HCT116 (cell line): ENCODE data around the gene C20orf141. TPM values are rescaled to one million over a fixed set of nuclear protein-coding genes. Genes with fewer than 3 reads are reported as not detected.

ENCODE experiments used
- ATAC-seq: fragments of 200-7000 bp; cut with Tn5 transposase; 2 replicates; pipeline ENCODE4 v1.9.1; 2020; ENCODE audit warnings: mild to moderate bottlenecking, moderate library complexity
- BruUV-seq: library from RNA; stranded (reverse); fragments of 400-500 nt; replicated peaks from 2 replicates; lab custom pipeline; 2021; lab: Mats Ljungman, UMichigan
- CTCF ChIA-PET: fragments of 300-600 bp; sonication (Branson Sonifier 250); formaldehyde crosslinking; loops from one replicate; lab custom pipeline; 2021; ENCODE audit warnings: antibody characterized with exemption; lab: Charles Lee
- POLR2A ChIA-PET: fragments of 300-600, 350-600 bp; sonication (Branson Sonifier 250); formaldehyde crosslinking; loops from one replicate; lab custom pipeline; 2021; ENCODE audit warnings: antibody characterized with exemption; lab: Charles Lee
- RAD21 ChIA-PET, 2 experiments: fragments of 300-600 bp; sonication (Branson Sonifier 250); formaldehyde crosslinking; loops; one replicate each; lab custom pipeline; 2023; ENCODE audit warnings: low total read pairs in 2 of 2; ENCODE audit not compliant: uncharacterized antibody in 2 of 2, unreplicated experiment in 2 of 2, low non-redundant PET in 1 of 2; lab: Charles Lee
- DNase-seq: peaks from one replicate; pipeline ENCODE4 v3.0.0-alpha.2; 2010; ENCODE audit warnings: low read depth, low spot score
- H2AFZ ChIP-seq: fragments of 200-600 bp; shearing (Covaris generic), sonication (generic); 2 replicates; pipeline ENCODE4 v1.6.1; 2017; ENCODE audit warnings: low read depth, mixed run types, mixed read lengths, antibody characterized with exemption, low read length; ENCODE audit not compliant: poor library complexity, severe bottlenecking
- H3K27ac ChIP-seq: 2 replicates; pipeline ENCODE4 v1.5.1; 2012; ENCODE audit warnings: low read depth, low read length
- H3K27me3 ChIP-seq: fragments of 200-600 bp; sonication (generic); 2 replicates; pipeline ENCODE4 v1.6.1; 2016; ENCODE audit warnings: mixed run types, low read length, mixed read lengths; ENCODE audit not compliant: insufficient read depth
- H3K36me3 ChIP-seq, 2 experiments: fragments of 200-500 bp in 1 of 2; fragments of 200-600 bp in 1 of 2; sonication (Bioruptor generic) in 1 of 2; sonication (generic) in 1 of 2; 2 replicates each; pipeline versions ENCODE4 v1.5.1 to v1.6.1; 2014 to 2016; ENCODE audit warnings: low read length in 2 of 2, inconsistent platforms in 1 of 2, mixed read lengths in 1 of 2, mixed run types in 1 of 2; ENCODE audit not compliant: insufficient read depth in 2 of 2, control insufficient read depth in 1 of 2
- H3K4me1 ChIP-seq, 2 experiments: fragments of 200-600 bp in 1 of 2; sonication (generic) in 1 of 2; 2 replicates each; pipeline versions ENCODE4 v1.5.1 to v1.6.1; 2012 to 2017; ENCODE audit warnings: low read length in 2 of 2, inconsistent platforms in 1 of 2, mild to moderate bottlenecking in 1 of 2, mixed read lengths in 1 of 2, mixed run types in 1 of 2, moderate library complexity in 1 of 2; ENCODE audit not compliant: insufficient read depth in 2 of 2, control insufficient read depth in 1 of 2
- H3K4me2 ChIP-seq: fragments of 200-600 bp; sonication (generic); 2 replicates; pipeline ENCODE4 v1.6.1; 2017; ENCODE audit warnings: mixed run types, low read length, mixed read lengths
- H3K4me3 ChIP-seq, 2 experiments: fragments of 200-600 bp in 1 of 2; sonication (generic) in 1 of 2; replicated peaks in 1 of 2; 2 replicates each; pipeline ENCODE4 v1.5.1; 2011 to 2016; ENCODE audit warnings: low read length in 2 of 2, control low read depth in 1 of 2, low read depth in 1 of 2, mild to moderate bottlenecking in 1 of 2, mixed read lengths in 1 of 2, mixed run types in 1 of 2
- H3K79me2 ChIP-seq: fragments of 200-600 bp; sonication (generic); 2 replicates; pipeline ENCODE4 v1.6.1; 2017; ENCODE audit warnings: mild to moderate bottlenecking, mixed run types, low read length, moderate library complexity, mixed read lengths; ENCODE audit not compliant: insufficient read depth
- H3K9ac ChIP-seq: fragments of 200-600 bp; sonication (generic); 2 replicates; pipeline ENCODE4 v1.6.1; 2016; ENCODE audit warnings: low read length, mixed read lengths
- H3K9me2 ChIP-seq: fragments of 200-600 bp; sonication (generic), shearing (Covaris generic); 2 replicates; pipeline ENCODE4 v1.6.1; 2017; ENCODE audit warnings: mixed run types, mild to moderate bottlenecking, moderate library complexity; ENCODE audit not compliant: insufficient read depth
- H3K9me3 ChIP-seq, 2 experiments: fragments of 200-500 bp in 1 of 2; fragments of 200-600 bp in 1 of 2; sonication (Bioruptor generic) in 1 of 2; sonication (generic) in 1 of 2; 2 replicates each; pipeline ENCODE4 v1.6.1; 2014 to 2017; ENCODE audit warnings: low read length in 2 of 2, mixed read lengths in 2 of 2, inconsistent platforms in 1 of 2, low read depth in 1 of 2, mild to moderate bottlenecking in 1 of 2, mixed run types in 1 of 2, moderate library complexity in 1 of 2; ENCODE audit not compliant: control insufficient read depth in 1 of 2, insufficient read depth in 1 of 2
- H4K20me1 ChIP-seq: fragments of 200-600 bp; sonication (generic), shearing (Covaris generic); 2 replicates; pipeline ENCODE4 v1.6.1; 2017; ENCODE audit warnings: mixed run types, mild to moderate bottlenecking, moderate library complexity; ENCODE audit not compliant: insufficient read depth
- CBX3 ChIP-seq: IDR thresholded peaks from 2 replicates; pipeline ENCODE4 v1.6.1; 2012; ENCODE audit warnings: low read depth
- EGR1 ChIP-seq: IDR thresholded peaks from 2 replicates; pipeline ENCODE4 v1.6.1; 2012; ENCODE audit warnings: low read depth
- ELF1 ChIP-seq: IDR thresholded peaks from 2 replicates; pipeline ENCODE4 v1.6.1; 2012; ENCODE audit warnings: low read depth, borderline replicate concordance
- EZH2 ChIP-seq: fragments of 200-600 bp; sonication (generic); IDR thresholded peaks from 2 replicates; pipeline ENCODE4 v1.6.1; 2017; ENCODE audit warnings: antibody characterized with exemption, mixed run types
- EZH2phosphoT487 ChIP-seq: fragments of 200-600 bp; IDR thresholded peaks from 2 replicates; pipeline ENCODE4 v1.6.1; 2018; ENCODE audit warnings: antibody characterized with exemption, borderline replicate concordance
- JUND ChIP-seq: IDR thresholded peaks from 2 replicates; pipeline ENCODE4 v1.6.1; 2012
- POLR2AphosphoS5 ChIP-seq: IDR thresholded peaks from 2 replicates; pipeline ENCODE4 v1.6.1; 2011; ENCODE audit warnings: mild to moderate bottlenecking, low read depth, low read length, moderate library complexity
- SIN3A ChIP-seq: IDR thresholded peaks from 2 replicates; pipeline ENCODE4 v1.6.1; 2012; ENCODE audit warnings: low read depth
- SP1 ChIP-seq: IDR thresholded peaks from 2 replicates; pipeline ENCODE4 v1.6.1; 2012; ENCODE audit warnings: low read depth
- YY1 ChIP-seq: IDR thresholded peaks from 2 replicates; pipeline ENCODE4 v1.6.1; 2011; ENCODE audit warnings: low read length, low read depth, moderate library complexity, mild to moderate bottlenecking; ENCODE audit not compliant: insufficient replicate concordance; ENCODE audit errors: extremely low read depth
- ZNF274 ChIP-seq: fragments of 200-500 bp; sonication (Bioruptor generic); IDR thresholded peaks from 2 replicates; pipeline ENCODE4 v1.6.1; 2014; ENCODE audit warnings: mild to moderate bottlenecking, low read depth, low read length, inconsistent platforms
- intact Hi-C: fragments of 100-400 bp; cut with micrococcal nuclease; formaldehyde crosslinking; loops from 2 replicates; pipeline ENCODE4 v1.10.0; 2022
- total RNA-seq: library from RNA; stranded (reverse); gene quantifications from one replicate; pipeline ENCODE4 v1.2.1, GENCODE V29; 2021; ENCODE audit not compliant: unreplicated experiment
- TF ChIP-seq, protein P1 (sequence below): IDR thresholded peaks from 2 replicates; pipeline ENCODE4 v1.6.1; 2012
- TF ChIP-seq, protein P2 (sequence below): IDR thresholded peaks from 2 replicates; pipeline ENCODE4 v1.6.1; 2011; ENCODE audit warnings: mild to moderate bottlenecking, low read length, moderate library complexity; ENCODE audit not compliant: insufficient replicate concordance; ENCODE audit errors: extremely low read depth
- TF ChIP-seq, protein P3 (sequence below): IDR thresholded peaks from 2 replicates; pipeline ENCODE4 v1.6.1; 2012

Gene C20orf141
- total RNA-seq, 1 experiment from 2014 or later: not detected

DNA sequence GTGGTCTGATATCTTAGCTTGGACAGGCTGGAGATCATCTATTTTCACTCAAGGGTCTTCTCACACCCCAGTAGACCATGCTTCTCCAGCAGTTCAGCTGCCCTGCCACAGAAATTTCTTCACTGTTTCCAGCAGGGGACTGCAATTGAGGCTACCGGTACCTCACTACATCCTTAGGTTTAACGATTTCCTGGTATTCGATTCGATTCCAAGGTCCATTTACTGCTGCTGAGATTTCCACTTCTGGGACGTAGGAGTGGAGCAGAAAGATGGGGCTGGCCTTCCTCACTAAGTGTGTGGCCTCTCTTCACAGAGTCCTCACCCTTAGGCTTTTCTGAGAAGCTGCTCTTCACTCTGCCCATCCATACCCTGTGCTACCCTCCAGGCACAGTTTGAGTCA is 31.9 kb downstream of the C20orf141 start:
- Histone ChIP-seq H3K27ac (no peak overlapping the region), H3K27me3 (no peaks in the 10 kb centered on the region), H3K79me2 (no peaks in the 10 kb centered on the region), H4K20me1 (no peaks in the 10 kb centered on the region), H2AFZ (no peak overlapping the region)
- no peak for TF ChIP-seq EZH2
- TF ChIP-seq, all 23 proteins: peak for 0
- intact Hi-C loops: no loop called here
- H3K36me3 ChIP-seq: no peaks in the 10 kb centered on the region
- BruUV-seq: no TSS peak
- ATAC-seq (no peak), DNase-seq (no peak)
- H3K9me2 ChIP-seq: no peaks in the 10 kb centered on the region
- CTCF ChIA-PET: no interaction called here
- H3K4me2 ChIP-seq: no peak overlapping the region
- H3K4me3 ChIP-seq: no peak overlapping the region
- no peaks in the 10 kb centered on the region for H3K9me3 ChIP-seq
- RAD21 ChIA-PET: no interaction called here
- peaks cover 2 to 3% of the 10 kb centered on the region in 2 experiments; a peak in 2 of 4 replicates for H3K4me1 ChIP-seq
- POLR2A ChIA-PET: no interaction called here
- no peak overlapping the region for H3K9ac ChIP-seq

DNA sequence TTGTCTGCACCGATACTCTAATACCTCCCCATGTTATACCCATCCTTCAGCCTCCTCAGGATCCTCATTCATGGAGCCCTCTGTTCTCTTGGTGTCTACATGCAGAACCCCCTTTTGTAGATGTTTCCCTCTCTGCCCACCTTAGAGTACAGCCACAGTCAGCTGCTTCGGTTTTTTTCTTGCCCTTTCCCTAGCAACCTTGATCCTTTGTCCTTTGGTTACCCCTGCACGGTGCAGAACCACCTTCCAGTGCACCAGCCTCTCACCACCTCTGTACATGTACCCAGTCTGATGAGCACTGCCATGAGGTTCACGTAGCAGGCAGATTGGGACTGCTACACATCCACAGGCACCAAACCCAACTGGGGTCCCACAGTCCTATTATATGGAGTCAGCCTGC is 33.0 kb downstream of the C20orf141 start:
- no peaks in the 10 kb centered on the region for H3K9me2 ChIP-seq
- intact Hi-C loops: no loop called here
- H3K79me2 ChIP-seq: no peaks in the 10 kb centered on the region
- H2AFZ ChIP-seq: no peak overlapping the region
- no peaks in the 10 kb centered on the region for H4K20me1 ChIP-seq
- no TSS peak for BruUV-seq
- no peak for ATAC-seq
- ChIA-PET POLR2A (no interaction called here), RAD21 (no interaction called here)
- no peak overlapping the region for H3K9ac ChIP-seq
- H3K4me1 ChIP-seq: no peaks in the 10 kb centered on the region
- H3K4me3 ChIP-seq: no peak overlapping the region
- no peak overlapping the region for H3K4me2 ChIP-seq
- no peak for TF ChIP-seq ZNF274
- TF ChIP-seq, protein P1, sequence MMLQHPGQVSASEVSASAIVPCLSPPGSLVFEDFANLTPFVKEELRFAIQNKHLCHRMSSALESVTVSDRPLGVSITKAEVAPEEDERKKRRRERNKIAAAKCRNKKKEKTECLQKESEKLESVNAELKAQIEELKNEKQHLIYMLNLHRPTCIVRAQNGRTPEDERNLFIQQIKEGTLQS: no peak
- TF ChIP-seq EZH2phosphoT487: no peak
- TF ChIP-seq EGR1: no peak
- TF ChIP-seq, protein P2, sequence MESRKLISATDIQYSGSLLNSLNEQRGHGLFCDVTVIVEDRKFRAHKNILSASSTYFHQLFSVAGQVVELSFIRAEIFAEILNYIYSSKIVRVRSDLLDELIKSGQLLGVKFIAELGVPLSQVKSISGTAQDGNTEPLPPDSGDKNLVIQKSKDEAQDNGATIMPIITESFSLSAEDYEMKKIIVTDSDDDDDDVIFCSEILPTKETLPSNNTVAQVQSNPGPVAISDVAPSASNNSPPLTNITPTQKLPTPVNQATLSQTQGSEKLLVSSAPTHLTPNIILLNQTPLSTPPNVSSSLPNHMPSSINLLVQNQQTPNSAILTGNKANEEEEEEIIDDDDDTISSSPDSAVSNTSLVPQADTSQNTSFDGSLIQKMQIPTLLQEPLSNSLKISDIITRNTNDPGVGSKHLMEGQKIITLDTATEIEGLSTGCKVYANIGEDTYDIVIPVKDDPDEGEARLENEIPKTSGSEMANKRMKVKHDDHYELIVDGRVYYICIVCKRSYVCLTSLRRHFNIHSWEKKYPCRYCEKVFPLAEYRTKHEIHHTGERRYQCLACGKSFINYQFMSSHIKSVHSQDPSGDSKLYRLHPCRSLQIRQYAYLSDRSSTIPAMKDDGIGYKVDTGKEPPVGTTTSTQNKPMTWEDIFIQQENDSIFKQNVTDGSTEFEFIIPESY: no peak
- no peak for TF ChIP-seq POLR2AphosphoS5
- TF ChIP-seq ELF1: no peak
- TF ChIP-seq SIN3A: no peak
- TF ChIP-seq CBX3: no peak
- no peak for TF ChIP-seq JUND
- TF ChIP-seq SP1: no peak
- TF ChIP-seq, protein P3, sequence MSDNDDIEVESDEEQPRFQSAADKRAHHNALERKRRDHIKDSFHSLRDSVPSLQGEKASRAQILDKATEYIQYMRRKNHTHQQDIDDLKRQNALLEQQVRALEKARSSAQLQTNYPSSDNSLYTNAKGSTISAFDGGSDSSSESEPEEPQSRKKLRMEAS: no peak
- no peak for TF ChIP-seq YY1
- TF ChIP-seq, all 23 proteins: peak for 0
- Histone ChIP-seq H3K27ac (no peak overlapping the region), H3K9me3 (no peaks in the 10 kb centered on the region), H3K36me3 (no peaks in the 10 kb centered on the region), H3K27me3 (no peaks in the 10 kb centered on the region)
- no peak for DNase-seq
- CTCF ChIA-PET: no interaction called here
